ENCODE measurements around the gene RNF182.
"Not testable (repeated sequence)": the region's sequence is repeated elsewhere in the genome, so short reads cannot be mapped to it uniquely, and the experiment has no call there.

Gene RNF182

DNA sequence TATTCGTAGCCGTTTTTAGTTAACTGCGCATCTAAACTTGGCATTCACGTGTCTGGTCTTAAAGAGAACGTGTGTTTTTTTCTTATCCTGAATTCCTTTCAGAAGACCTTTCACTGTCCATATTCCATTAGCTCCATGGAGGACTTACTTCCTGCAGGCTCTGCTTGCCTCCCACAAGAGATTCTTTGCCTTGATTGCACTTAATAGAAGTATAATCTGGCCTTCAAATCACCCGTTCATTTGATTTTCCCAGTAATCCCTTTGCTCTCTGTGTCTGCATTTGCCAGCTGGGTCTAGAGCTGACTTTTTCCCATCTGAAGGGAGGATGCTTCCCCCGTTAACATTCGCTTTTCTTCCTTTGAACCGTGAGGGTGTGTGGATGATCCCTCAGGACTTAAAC is 79.5 kb downstream of the RNF182 start:
- no peak for DNase-seq

DNA sequence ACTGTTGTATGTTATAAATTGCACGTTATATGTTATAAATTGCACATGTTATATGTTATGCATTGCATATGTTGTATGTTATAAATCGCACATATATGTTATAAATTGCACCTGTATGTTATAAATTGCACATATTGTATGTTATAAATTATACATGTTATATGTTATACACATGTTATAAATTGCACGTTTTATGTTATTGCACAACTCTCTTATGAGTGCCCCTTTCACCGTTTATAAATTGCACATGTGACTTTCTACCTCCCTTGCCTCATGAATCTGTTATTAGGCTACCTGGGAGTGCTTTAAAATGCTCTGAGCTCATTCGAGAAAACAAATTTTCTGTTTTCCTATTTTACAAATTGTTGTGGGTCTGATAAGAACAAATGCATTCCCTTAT is 84.1 kb downstream of the RNF182 start:
- DNase-seq = no peak

DNA sequence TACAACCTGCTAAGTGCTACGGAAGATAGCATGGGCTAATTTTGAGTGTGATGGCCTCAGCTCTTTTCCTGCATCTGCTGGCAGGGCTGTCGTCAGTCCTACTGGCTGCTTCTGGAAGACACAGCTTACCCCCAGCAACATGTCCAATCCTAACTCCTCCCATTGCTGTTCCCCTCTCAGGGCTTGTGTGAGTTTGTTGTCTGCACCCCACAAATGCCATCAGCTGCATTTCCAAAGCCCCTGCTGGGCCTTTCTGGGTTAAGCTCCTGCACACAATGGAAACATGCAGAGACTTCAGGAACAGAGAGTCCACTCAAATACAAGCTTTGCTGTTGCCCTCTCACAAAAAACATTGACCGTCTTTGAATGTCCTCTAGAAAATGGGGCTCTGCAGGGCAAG is 84.7 kb downstream of the RNF182 start:
- DNase-seq = no peak

DNA sequence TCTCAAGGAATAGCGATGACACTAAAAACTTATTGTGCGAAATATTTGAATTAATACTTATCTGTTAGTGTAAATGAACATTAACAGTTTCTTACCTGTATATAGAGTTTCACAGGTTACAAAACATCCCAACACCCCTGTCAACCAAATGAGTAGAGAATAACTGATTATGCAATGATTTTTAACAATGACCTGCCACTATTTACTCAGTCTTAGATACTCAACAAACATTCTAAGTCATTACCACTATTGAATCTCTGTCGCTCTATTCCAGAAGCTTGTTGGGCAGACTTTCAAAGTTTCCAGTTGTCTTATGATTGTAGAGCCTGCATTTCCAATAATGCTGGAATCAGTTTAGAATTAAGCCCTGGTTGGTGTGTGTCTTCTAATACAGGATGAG is 85.5 kb downstream of the RNF182 start:
- DNase-seq = no peak

DNA sequence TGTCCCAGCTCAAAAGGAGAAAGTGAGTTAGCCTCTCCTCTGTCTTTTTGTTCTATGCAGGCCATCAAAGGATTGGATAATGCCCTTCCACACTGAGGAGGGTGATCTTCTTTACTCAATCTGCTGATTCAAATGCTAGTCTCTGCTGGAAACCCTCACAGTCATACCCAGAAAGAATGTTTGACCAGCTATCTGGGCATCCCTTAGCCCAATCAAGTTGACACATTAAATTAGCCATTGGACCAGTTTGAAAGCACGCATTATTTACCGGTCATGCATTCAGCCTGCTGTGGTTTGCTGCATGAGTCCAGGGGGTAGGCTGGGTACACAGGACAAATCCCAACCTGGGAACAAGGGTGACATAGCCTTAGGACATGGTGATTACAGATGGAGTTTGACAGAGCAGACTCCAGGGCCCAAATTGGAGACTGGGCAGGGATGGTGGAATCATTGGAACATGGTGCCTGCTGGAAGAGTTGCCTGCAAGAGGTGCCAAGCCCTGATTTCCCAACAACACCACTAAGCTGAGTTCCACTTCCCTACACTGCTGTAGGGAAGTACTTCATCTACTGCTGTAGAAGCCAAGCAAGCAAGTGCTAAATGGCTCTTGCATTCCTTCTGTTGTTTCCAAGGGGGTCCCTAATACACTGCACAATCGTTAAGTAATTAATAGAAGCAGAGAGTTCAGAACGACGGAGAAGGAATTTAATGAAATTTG is 87.7 kb downstream of the RNF182 start:
- DNase-seq = no peak

DNA sequence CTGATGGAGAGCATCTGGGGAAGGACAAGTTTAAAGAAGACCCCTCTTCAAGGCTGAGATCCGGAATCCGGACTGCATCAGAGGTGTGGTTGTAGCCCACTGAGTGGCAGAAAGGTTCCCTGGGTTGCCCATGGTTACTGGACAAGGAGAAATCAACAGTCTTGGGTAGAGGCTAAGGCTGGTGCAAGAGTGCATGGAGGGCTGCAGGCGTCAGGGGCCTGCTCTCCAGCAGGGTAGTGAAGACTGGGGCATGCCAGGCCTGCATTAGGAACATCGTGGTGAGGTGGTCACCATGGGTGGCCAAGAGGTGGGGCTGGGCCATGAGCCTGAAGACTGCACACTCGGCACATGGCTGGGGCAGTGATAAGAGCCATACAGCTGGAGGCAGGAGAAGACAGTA is 91.2 kb downstream of the RNF182 start:
- DNase-seq = no peak

DNA sequence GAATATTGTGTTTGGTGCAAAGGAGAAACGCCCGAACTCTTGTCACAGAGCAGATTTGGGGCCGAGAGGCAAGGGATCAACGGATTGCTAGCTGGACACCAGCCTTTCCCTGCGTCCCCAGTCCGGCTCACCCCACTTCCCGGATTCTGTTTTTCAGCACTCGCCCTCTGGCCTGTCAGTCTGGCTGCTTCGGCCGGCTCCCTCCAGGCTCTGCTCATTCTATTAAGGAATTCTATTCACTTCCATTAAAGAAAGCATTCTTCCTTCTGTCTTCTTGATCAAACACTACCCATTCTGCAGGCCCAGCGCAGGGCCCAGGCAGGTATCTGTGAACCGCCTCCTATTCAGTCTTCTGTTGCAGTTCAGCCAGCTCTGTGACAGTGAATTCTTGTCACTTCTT is 91.7 kb downstream of the RNF182 start:
- DNase-seq = no peak

DNA sequence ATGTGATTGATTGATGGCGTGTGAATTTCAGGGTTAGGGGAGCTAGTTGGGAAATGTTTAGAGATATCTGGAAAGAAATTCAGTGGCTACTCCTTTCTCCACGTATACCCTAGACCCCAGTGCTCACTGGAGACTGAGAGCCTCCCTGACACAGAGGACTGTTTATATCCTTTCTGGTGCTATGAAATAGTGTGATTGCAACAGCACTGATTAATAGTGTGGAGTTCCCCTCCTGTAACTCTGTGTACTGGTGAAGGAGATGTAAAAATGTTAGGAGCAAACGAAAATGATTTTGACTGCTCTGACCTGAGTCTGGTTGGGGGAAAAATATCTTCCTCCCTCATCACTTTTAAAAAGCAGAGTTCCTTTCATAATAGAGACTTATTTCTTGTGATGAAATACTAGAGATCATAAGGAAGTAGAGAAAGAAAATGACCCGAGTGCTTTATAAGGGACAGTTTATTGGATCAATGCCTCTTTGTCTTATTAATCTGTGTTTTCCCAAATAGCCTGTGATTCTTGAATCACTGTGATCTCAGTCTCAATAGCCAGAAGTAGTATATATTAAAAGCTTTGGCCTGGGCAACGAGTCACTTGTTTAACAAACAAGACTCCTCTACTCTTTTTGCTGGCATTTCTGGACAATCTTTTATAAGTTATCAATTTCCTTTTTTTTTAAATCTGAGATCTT is 92.3 kb downstream of the RNF182 start:
- no peak for DNase-seq

DNA sequence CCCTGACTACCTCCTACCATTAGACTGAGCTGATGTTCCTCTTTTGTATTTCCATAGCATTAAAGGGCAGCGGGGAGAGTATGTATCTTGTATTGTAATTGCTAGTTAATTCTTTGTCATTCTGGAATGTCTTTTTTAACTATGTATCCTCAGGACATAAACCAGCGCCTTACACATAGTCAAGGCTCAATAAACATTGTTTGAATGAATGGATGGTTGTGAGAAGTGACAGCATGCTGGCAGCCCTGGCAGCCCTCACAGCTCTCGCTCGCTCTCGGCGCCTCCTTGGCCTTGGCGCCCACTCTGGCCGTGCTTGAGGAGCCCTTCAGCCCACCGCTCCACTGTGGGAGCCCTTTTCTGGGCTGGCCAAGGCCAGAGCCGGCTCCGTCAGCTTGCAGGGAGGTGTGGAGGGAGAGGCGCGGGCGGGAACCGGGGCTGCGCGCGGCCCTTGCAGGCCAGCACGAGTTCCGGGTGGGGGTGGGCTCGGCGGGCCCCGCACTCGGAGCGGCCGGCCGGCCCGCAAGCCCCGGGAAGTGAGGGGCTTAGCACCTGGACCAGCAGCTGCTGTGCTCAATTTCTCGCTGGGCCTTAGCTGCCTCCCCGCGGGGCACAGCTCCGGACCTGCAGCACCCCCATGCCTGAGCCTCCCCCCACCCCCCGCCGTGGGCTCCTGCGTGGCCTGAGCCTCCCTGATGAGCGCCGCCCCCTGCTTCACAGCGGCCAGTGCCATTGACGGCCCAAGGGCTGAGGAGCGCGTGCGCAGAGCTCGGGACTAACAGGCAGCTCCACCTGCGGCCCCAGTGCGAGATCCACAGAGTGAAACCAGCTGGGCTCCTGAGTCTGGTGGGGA is 93.1 kb downstream of the RNF182 start:
- no peak for DNase-seq

DNA sequence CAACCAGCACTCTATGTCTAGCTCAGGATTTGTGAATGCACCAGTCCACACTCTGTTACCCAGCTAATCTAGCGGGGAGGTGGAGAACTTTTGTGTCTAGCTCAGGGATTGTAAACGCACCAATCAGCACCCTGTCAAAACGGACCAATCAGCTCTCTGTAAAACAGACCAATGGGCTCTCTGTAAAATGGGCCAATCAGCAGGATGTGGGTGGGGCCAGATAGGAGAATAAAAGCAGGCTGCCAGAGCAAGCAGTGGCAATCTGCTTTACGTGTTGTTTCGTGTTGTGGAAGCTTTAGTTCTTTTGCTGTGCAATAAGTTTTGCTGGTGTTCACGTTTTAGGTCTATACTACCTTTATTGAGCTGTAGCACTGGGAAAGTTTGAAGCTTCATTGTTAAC is 93.8 kb downstream of the RNF182 start:
- not testable (repeated sequence) for DNase-seq

DNA sequence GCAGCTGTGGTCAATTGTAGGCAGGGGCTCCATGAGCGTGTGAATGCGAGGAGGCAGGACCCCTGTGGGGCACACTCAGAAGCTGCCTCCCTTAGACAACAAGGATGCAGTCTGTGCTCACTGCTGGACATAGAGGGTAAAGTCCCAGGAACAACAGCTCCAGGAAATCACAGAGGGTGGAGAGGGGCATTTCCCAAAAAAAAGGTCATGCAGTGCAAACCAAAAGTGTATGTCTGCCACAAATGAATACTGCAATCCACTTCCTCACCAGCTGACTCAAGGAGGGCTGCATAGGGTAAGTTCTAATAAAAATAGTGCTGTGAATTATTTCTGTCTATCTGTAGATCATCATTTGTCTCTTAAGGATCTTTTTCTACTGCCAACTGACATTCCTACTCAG is 95.8 kb downstream of the RNF182 start:
- no peak for DNase-seq

DNA sequence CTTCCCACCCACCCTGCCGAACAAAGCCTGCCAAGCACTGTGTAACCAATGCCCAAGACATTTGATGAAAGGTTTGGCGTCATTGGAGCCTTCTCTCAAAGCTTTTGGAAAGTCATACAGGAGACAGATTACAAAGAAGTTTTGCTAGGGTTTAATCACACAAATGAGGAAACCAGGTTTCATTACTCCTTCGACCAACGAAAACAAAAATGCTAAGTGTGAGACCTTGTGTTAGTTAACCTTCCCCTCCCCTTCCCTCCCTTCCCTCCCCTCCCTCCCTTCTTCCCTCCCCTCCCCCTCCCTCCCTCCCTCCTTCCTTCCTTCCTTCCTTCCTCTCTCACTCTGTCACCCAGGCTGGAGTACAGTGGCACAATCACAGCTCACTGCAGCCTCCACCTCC is 96.7 kb downstream of the RNF182 start:
- DNase-seq = no peak

DNA sequence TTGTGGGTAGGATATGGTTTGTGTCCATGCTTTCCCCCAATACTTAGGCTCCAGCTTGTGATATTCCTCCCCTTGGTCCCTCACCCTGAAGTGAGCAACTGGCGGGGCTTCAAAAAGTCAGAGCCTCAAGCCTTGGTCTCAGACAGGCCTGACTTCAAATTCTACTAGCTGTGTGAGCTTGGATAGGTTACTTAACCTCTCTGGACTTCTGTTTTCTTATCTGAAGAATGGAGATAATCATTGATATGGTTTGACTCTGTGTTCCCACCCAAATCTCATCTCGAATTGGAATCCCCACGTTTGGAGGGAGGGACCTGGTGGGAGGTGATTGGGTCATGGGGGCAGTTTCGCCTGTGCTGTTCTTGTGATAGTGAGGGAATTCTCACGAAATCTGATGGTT is 97.9 kb downstream of the RNF182 start:
- no peak for DNase-seq

DNA sequence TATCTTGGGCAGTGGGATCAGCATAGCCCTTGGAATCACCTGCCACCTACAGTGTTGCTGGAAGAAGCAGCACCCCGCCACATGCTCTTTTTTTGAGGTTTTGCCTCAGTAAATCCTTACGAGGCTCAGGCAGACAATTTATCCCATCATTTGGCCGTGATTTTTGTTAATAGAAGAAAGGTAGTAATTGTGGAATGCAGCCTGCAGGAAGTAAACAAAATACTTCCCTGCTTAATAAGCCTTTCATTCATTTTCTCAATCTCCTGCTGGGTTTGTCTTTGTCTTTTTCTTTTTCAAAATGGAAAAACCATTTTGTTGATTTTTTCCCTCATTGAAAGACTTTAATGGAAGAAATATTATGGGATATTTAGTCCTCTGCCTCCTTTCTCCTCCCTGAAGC is 99.1 kb downstream of the RNF182 start:
- DNase-seq = peak; percentile 31

DNA sequence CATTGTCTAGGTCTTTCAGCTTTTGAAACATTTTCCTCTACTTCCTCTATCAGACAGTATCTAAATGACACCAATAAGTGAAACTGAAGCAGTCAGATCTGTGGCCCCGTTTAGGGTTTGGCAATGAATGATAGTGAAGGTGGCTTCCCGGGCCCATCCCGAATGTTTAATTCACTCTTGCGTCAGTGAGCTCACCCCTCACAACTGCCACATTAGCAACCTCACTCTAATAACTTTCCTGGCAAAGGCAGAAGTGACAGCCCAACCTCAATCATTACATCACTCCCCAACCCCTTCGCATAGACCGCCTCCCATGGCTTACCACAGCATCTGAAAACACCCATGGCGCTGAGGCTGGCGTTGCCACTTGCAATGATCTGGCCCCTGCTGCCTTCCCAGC is 100.4 kb downstream of the RNF182 start:
- no peak for DNase-seq

DNA sequence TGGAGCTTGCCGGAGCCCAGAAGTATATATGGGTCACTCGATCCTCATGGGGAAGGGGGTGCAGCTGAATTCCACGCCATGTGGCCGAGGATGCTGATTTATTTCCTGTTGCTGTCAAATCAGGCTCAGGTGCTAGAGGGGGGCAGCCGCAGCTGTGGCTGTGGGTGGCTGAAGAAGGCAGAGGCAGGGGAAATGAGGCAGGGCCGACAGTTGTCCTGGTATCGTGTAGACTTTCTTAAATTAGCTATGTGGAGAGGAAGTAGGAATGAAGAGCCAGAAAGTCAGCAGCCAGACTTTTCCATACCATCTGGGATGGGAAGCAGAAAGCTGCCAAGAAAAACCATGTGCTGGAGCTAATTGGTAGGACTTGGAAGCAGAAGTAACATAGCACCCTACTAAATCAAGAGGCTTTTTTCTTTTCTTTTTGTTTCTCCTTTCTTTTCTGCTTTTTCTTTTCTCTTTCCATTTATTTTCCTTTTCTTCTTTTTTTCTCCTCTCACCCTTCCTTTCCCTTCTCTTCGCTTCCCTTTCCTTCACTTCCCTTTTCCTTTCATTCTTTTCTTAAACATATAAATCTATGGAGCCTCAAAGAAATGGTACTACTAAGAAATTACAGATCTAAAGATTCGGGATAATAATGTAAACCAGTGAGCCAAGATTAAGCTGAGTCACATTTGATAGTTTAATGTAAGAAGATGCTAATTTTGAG is 102.2 kb downstream of the RNF182 start:
- DNase-seq = no peak

DNA sequence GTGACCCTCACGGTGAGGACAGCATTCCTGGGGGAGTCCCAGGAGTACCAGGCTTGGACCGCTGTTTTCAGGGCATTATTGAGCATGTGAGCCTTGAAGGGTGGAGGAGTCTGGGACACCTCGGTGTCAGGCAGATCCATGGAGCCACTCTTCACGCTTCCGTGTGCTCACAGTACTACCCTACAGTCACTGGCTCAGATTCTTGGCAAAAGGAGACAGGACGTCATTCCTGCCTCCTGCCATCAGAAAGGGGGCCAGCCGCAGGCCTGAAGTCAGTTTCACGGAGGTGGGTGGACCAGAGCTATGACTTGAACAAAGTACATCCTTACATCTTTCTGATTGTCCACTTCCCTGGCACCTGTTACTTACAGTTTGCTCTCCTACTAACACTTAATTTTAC is 103.9 kb downstream of the RNF182 start:
- DNase-seq = no peak

DNA sequence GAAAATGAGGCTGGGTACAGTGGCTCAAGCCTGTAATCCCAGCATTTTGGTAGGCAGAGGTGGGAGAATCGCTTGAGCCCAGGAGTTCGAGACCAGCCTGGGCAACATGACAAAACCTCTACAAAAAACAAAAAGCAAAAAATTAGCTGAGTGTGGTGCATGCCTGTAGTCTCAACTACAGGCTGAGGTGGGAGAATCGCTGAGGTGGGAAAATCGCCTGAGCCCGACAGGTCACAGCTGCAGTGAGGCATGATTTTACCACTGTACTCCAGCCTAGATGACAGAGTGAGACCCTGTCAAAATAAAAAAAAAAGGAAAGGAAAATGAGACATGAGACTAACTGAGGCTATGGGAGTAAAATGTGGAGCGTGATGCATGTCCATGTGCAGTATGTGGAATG is 104.9 kb downstream of the RNF182 start:
- DNase-seq = no peak

Data from COR-L47 (cell line).